H9 (cell line): ENCODE results near the gene SCN8A. TPM values are rescaled to one million over a fixed set of nuclear protein-coding genes. Genes with fewer than 3 reads are reported as not detected.

Experiments used
- DNase-seq: peaks from one replicate; pipeline ENCODE4 v3.0.0-alpha.2; 2017
- H2AFZ ChIP-seq: one replicate; pipeline ENCODE4 v1.6.1; 2013; ENCODE audit warnings: mild to moderate bottlenecking, low read length, control low read depth, moderate library complexity
- H2AK5ac ChIP-seq: 2 replicates; pipeline ENCODE4 v1.6.1; 2013; ENCODE audit warnings: low read length, control low read depth, mixed read lengths; ENCODE audit not compliant: insufficient read length
- H2BK120ac ChIP-seq: one replicate; pipeline ENCODE4 v1.6.1; 2013; ENCODE audit warnings: low read depth, mild to moderate bottlenecking, low read length, control low read depth, inconsistent platforms; ENCODE audit not compliant: poor library complexity, severe bottlenecking
- H2BK12ac ChIP-seq: 2 replicates; pipeline ENCODE4 v1.6.1; 2013; ENCODE audit warnings: low read length, control low read depth, mixed read lengths, low read depth; ENCODE audit not compliant: insufficient read length
- H2BK15ac ChIP-seq: 2 replicates; pipeline ENCODE4 v1.6.1; 2013; ENCODE audit warnings: low read depth, low read length, control low read depth
- H2BK20ac ChIP-seq: one replicate; pipeline ENCODE4 v1.6.1; 2013; ENCODE audit warnings: low read depth, mild to moderate bottlenecking, low read length, control low read depth, inconsistent platforms; ENCODE audit not compliant: poor library complexity, severe bottlenecking
- H2BK5ac ChIP-seq: 2 replicates; pipeline ENCODE4 v1.6.1; 2013; ENCODE audit warnings: low read length, control low read depth, mixed read lengths; ENCODE audit not compliant: insufficient read length
- H3K14ac ChIP-seq: 2 replicates; pipeline ENCODE4 v1.6.1; 2013; ENCODE audit warnings: low read length, control low read depth; ENCODE audit not compliant: insufficient read depth
- H3K18ac ChIP-seq: 2 replicates; pipeline ENCODE4 v1.6.1; 2013; ENCODE audit warnings: low read depth, mild to moderate bottlenecking, mixed read lengths, low read length, control low read depth; ENCODE audit not compliant: insufficient read length
- H3K23ac ChIP-seq: 2 replicates; pipeline ENCODE4 v1.6.1; 2013; ENCODE audit warnings: low read length, control low read depth, mixed read lengths, low read depth; ENCODE audit not compliant: insufficient read length
- H3K23me2 ChIP-seq: 2 replicates; pipeline ENCODE4 v1.6.1; 2013; ENCODE audit warnings: low read depth, mild to moderate bottlenecking, mixed read lengths, low read length, control low read depth; ENCODE audit not compliant: insufficient read length, poor library complexity, severe bottlenecking
- H3K27ac ChIP-seq: 2 replicates; pipeline ENCODE4 v1.5.1; 2013; ENCODE audit warnings: low read length, control low read depth, mixed read lengths, low read depth; ENCODE audit not compliant: insufficient read length
- H3K27me3 ChIP-seq: 2 replicates; pipeline ENCODE4 v1.6.1; 2013; ENCODE audit warnings: low read length, control low read depth, inconsistent platforms; ENCODE audit not compliant: insufficient read depth
- H3K4ac ChIP-seq: 2 replicates; pipeline ENCODE4 v1.6.1; 2013; ENCODE audit warnings: low read depth, mild to moderate bottlenecking, control low read depth, inconsistent platforms, low read length, moderate library complexity
- H3K4me1 ChIP-seq: 2 replicates; pipeline ENCODE4 v1.6.1; 2013; ENCODE audit warnings: low read length, control low read depth, inconsistent platforms; ENCODE audit not compliant: insufficient read depth
- H3K4me2 ChIP-seq: 2 replicates; pipeline ENCODE4 v1.6.1; 2013; ENCODE audit warnings: low read length, control low read depth, mixed read lengths; ENCODE audit not compliant: insufficient read length, insufficient read depth
- H3K56ac ChIP-seq: 2 replicates; pipeline ENCODE4 v1.6.1; 2013; ENCODE audit warnings: low read depth, mild to moderate bottlenecking, mixed read lengths, low read length, control low read depth; ENCODE audit not compliant: insufficient read length
- H3K79me1 ChIP-seq: 2 replicates; pipeline ENCODE4 v1.6.1; 2013; ENCODE audit warnings: low read depth, mild to moderate bottlenecking, moderate library complexity, low read length, control low read depth, inconsistent platforms; ENCODE audit not compliant: insufficient read depth, poor library complexity, severe bottlenecking
- H3K79me2 ChIP-seq: 2 replicates; pipeline ENCODE4 v1.6.1; 2013; ENCODE audit warnings: low read length, control low read depth, inconsistent platforms; ENCODE audit not compliant: insufficient read depth
- H3K9ac ChIP-seq: 2 replicates; pipeline ENCODE4 v1.6.1; 2013; ENCODE audit warnings: low read length, control low read depth, mixed read lengths; ENCODE audit not compliant: insufficient read length; ENCODE audit errors: extremely low read depth
- H3K9me3 ChIP-seq: one replicate; pipeline ENCODE4 v1.6.1; 2013; ENCODE audit warnings: low read depth, low read length, inconsistent platforms; ENCODE audit not compliant: control insufficient read depth
- H3T11ph ChIP-seq: one replicate; pipeline ENCODE4 v1.6.1; 2013; ENCODE audit warnings: mild to moderate bottlenecking, low read length, control low read depth, inconsistent platforms
- H4K20me1 ChIP-seq: one replicate; pipeline ENCODE4 v1.6.1; 2013; ENCODE audit not compliant: control insufficient read depth, insufficient read length, insufficient read depth
- H4K5ac ChIP-seq: 2 replicates; pipeline ENCODE4 v1.6.1; 2013; ENCODE audit warnings: low read depth, mild to moderate bottlenecking, mixed read lengths, low read length, control low read depth; ENCODE audit not compliant: insufficient read length
- H4K8ac ChIP-seq: replicated peaks from 2 replicates; pipeline ENCODE4 v1.6.1; 2013; ENCODE audit warnings: low read length, control low read depth, mixed read lengths, low read depth; ENCODE audit not compliant: insufficient read length
- H4K91ac ChIP-seq: 2 replicates; pipeline ENCODE4 v1.6.1; 2013; ENCODE audit warnings: low read depth, mild to moderate bottlenecking, moderate library complexity, mixed read lengths, low read length, control low read depth; ENCODE audit not compliant: insufficient read length
- H3K27ac Mint-ChIP-seq, 3 experiments: 2 replicates in 2 of 3; 3 replicates in 1 of 3; pipeline ENCODE4 v1.8.0; 2020 to 2021; ENCODE audit warnings: mixed read lengths in 3 of 3, mild to moderate bottlenecking in 1 of 3, moderate library complexity in 1 of 3
- H3K27me3 Mint-ChIP-seq: 2 replicates; pipeline ENCODE4 v1.8.0; 2021; ENCODE audit warnings: low read depth, mild to moderate bottlenecking, moderate library complexity, mixed read lengths
- H3K36me3 Mint-ChIP-seq, 3 experiments: 2 replicates in 2 of 3; 3 replicates in 1 of 3; pipeline ENCODE4 v1.8.0; 2020 to 2021; ENCODE audit warnings: low read depth in 3 of 3, mixed read lengths in 3 of 3; ENCODE audit not compliant: insufficient read depth in 1 of 3
- H3K4me1 Mint-ChIP-seq, 2 experiments: 2 replicates each; pipeline ENCODE4 v1.8.0; 2020; ENCODE audit warnings: mixed read lengths in 2 of 2
- H3K4me3 Mint-ChIP-seq, 2 experiments: 2 replicates in 1 of 2; 3 replicates in 1 of 2; pipeline ENCODE4 v1.8.0; 2020 to 2021; ENCODE audit warnings: mild to moderate bottlenecking in 2 of 2, mixed read lengths in 2 of 2, moderate library complexity in 1 of 2
- H3K9me3 Mint-ChIP-seq, 2 experiments: 2 replicates in 1 of 2; 3 replicates in 1 of 2; pipeline ENCODE4 v1.8.0; 2020; ENCODE audit warnings: mild to moderate bottlenecking in 2 of 2, mixed read lengths in 2 of 2, moderate library complexity in 1 of 2
- WGBS: extraction: QIAGEN DNeasy Blood & Tissue Kit; methylation state at CpG from one replicate; pipeline ENCODE4 v1.1.7; 2013; ENCODE audit warnings: missing lambda C conversion rate, low lambda C conversion rate, mixed read lengths; ENCODE audit not compliant: insufficient read length; ENCODE audit errors: extremely low coverage; 5-methylcytosine and 5-hydroxymethylcytosine counted together
- total RNA-seq: library from RNA; stranded (reverse); gene quantifications from 2 replicates; pipeline ENCODE4 v1.2.1, GENCODE V29; 2021
- TF ChIP-seq, protein P1 (sequence below): fragments of 200-600 bp; sonication (generic); conservative IDR thresholded peaks from 3 replicates; pipeline ENCODE4 v1.8.0; 2021; ENCODE audit warnings: antibody characterized with exemption, mild to moderate bottlenecking

Gene SCN8A
- total RNA-seq, 1 experiment from 2014 or later, result 15.2 TPM

GRCh38 chr12:51760231-51760630 is 169.2 kb downstream of the SCN8A start:
- H2BK120ac ChIP-seq, result no peak overlapping the region
- H3T11ph ChIP-seq, result no peak overlapping the region
- no peak overlapping the region for H4K5ac ChIP-seq
- H3K79me1 ChIP-seq, result no peaks in the 10 kb centered on the region
- no peak overlapping the region for H2BK15ac ChIP-seq
- H4K91ac ChIP-seq, result no peak overlapping the region
- H4K20me1 ChIP-seq, result no peaks in the 10 kb centered on the region
- H3K27me3 ChIP-seq, result no peaks in the 10 kb centered on the region
- no peaks in the 10 kb centered on the region for H3K79me2 ChIP-seq
- no peak overlapping the region for H3K56ac ChIP-seq
- H3K9me3 ChIP-seq, result no peaks in the 10 kb centered on the region
- H3K14ac ChIP-seq, result no peak overlapping the region
- no peak overlapping the region for H2BK12ac ChIP-seq
- H2AK5ac ChIP-seq, result no peak overlapping the region
- H3K4me2 ChIP-seq, result no peak overlapping the region
- TF ChIP-seq, protein P1, sequence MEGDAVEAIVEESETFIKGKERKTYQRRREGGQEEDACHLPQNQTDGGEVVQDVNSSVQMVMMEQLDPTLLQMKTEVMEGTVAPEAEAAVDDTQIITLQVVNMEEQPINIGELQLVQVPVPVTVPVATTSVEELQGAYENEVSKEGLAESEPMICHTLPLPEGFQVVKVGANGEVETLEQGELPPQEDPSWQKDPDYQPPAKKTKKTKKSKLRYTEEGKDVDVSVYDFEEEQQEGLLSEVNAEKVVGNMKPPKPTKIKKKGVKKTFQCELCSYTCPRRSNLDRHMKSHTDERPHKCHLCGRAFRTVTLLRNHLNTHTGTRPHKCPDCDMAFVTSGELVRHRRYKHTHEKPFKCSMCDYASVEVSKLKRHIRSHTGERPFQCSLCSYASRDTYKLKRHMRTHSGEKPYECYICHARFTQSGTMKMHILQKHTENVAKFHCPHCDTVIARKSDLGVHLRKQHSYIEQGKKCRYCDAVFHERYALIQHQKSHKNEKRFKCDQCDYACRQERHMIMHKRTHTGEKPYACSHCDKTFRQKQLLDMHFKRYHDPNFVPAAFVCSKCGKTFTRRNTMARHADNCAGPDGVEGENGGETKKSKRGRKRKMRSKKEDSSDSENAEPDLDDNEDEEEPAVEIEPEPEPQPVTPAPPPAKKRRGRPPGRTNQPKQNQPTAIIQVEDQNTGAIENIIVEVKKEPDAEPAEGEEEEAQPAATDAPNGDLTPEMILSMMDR, result no peak
- H2BK5ac ChIP-seq, result no peak overlapping the region
- Mint-ChIP-seq H3K9me3 (no peaks in the 10 kb centered on the region), H3K27me3 (no peaks in the 10 kb centered on the region; the same call in 1 of the 2 replicates), H3K27ac (no peak overlapping the region), H3K4me1 (peaks cover 0 to 2% of the 10 kb centered on the region in 2 experiments; a peak in 1 of 4 replicates), H3K4me3 (no peak overlapping the region), H3K36me3 (peaks cover 4 to 21% (median 14%) of the 10 kb centered on the region in 3 experiments; a peak in 5 of 7 replicates)
- no peak overlapping the region for H4K8ac ChIP-seq
- no peak overlapping the region for H3K4ac ChIP-seq
- no peak overlapping the region for H2AFZ ChIP-seq
- no peak overlapping the region for H3K9ac ChIP-seq
- 0 out of 2 replicates have a peak, but pooled peaks cover 3% of the 10 kb centered on the region for H3K4me1 ChIP-seq
- WGBS, result no CpG with 5 or more reads among the region's 1 CpG
- no peaks in the 10 kb centered on the region for H3K23me2 ChIP-seq
- no peak overlapping the region for H3K18ac ChIP-seq
- no peak overlapping the region for H3K23ac ChIP-seq
- H2BK20ac ChIP-seq, result no peak overlapping the region
- no peak overlapping the region for H3K27ac ChIP-seq
- no peak for DNase-seq
